Stimulated activated naive CD4-positive, alpha-beta T cell (primary cell): Measurements from ENCODE around the gene CCNL2.
"Not testable (repeated sequence)": the region's sequence is repeated elsewhere in the genome, so short reads cannot be mapped to it uniquely, and the experiment has no call there.

Experiments
- DNase-seq, 6 experiments: peaks; one replicate each; lab custom pipeline; 2025; lab: John Stamatoyannopoulos, UW

The CCNL2 gene

GRCh38 chr1:1419813-1420653 is 20.9 kb upstream of the CCNL2 start:
- DNase-seq: peak in 1 of 6 experiments; percentile 12

GRCh38 chr1:1419363-1419812 is 20.3 kb upstream of the CCNL2 start:
- no peak for DNase-seq

- no peak for DNase-seq
Observed at GRCh38 chr1:1418464-1419362, 19.6 kb upstream of the CCNL2 start.

DNA sequence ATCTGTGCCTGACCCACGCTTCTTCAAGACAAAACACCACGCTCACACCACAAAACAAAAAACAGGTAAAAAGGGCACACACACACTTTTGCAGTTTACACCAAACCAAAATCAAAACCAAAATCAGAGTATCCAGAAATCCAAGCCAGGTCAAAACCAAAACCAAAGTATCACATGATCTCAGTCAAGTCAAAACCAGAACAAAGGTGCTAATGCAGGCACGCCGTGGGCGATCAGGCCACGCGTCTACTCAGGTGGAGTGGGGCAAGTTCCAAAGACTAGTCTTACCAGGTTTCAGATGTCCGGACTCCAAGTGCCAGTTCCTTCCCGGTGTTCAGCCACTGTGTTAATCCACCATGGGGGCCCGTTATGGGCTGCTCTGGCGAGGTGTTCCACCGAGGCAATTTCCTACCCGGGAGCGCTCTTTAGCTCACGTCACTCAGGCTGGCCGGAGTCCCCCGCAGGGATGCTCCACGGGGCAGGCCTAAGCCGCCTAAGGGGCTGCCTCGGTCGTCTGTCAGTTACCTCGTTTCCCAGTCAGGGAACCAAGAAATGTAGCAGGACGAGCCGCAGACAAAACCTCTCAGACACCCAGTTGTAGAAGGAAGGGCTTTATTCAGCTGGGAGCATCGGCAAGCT is 18.8 kb upstream of the CCNL2 start:
- not testable (repeated sequence) for DNase-seq

GRCh38 chr1:1417396-1417795 is 18.3 kb upstream of the CCNL2 start:
- DNase-seq: not testable (repeated sequence)

GRCh38 chr1:1415751-1416150 is 16.6 kb upstream of the CCNL2 start:
- DNase-seq: no peak

DNA sequence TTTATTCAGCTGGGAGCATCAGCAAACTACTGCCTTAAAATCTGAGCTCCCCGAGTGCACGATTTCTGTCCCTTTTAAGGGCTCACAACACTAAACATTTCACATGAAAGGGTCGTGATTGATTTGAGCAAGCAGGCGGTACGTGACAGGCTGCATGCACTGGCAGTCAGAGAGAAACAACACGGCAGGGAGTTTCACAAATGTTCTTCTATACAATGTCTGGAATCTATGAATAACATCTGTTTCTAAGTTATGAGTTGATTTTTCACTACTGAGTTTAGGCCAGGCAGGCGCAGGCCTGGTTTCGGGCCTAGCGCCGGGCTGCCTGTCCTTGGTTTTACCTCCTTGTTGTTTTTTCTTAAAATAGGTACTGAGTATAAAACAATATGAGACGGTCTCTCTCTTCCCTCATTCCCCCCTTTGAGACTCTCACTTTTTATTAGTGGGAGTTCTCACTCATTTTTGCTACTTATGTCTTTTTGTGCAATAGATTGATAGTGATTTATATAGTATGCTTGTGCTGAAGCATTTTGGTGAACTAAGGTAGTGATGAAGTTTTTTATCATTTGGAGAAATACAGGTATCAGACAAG is 13.3 kb upstream of the CCNL2 start:
- not testable (repeated sequence) for DNase-seq

- no peak for DNase-seq
Observed at GRCh38 chr1:1411626-1412025, 12.5 kb upstream of the CCNL2 start.

DNA sequence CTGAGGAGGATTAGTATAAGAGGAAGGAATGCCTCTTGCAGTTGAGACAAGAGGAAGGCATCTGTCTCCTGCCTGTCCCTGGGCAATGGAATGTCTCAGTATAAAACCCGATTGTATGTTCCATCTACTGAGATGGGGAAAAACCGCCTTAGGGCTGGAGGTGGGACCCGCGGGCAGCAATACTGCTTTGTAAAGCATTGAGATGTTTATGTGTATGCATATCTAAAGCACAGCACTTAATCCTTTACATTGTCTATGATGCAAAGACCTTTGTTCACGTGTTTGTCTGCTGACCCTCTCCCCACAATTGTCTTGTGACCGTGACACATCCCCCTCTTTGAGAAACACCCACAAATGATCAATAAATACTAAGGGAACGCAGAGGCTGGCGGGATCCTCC is 11.1 kb upstream of the CCNL2 start:
- not testable (repeated sequence) for DNase-seq

DNA sequence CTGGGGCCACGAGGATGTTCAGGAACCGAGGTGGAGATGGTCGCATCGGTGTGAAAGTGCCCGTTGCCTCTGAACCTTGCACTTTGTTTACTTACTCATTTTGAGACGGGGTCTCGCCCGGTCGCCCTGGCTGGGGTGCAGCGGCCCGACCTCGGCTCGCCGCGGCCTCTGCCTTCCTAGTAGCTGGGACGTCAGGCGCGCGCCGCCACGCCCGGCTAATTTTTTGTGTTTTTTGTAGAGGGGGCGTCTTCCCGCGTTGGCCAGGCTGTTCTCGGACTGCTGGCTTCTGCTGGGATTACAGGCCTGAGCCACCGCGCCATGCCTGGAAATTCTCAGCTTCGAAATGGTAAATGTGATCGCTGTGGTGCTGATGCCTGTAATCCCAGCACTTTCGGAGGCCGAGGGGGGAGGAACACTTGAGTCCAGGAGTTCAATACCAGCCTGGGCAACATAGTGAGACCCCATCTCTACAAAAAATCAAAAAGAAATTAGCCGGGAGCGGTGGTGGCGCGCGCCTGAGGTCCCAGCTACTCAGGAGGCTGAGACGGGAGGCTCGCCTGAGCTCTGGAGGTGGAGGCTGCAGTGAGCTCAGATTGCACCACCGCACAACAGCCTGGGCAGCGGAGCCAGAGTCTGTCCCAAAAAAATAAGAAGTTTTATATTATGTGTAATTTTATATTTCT is 8.6 kb upstream of the CCNL2 start:
- peak in 1 of 6 experiments; percentile 42 for DNase-seq

DNA sequence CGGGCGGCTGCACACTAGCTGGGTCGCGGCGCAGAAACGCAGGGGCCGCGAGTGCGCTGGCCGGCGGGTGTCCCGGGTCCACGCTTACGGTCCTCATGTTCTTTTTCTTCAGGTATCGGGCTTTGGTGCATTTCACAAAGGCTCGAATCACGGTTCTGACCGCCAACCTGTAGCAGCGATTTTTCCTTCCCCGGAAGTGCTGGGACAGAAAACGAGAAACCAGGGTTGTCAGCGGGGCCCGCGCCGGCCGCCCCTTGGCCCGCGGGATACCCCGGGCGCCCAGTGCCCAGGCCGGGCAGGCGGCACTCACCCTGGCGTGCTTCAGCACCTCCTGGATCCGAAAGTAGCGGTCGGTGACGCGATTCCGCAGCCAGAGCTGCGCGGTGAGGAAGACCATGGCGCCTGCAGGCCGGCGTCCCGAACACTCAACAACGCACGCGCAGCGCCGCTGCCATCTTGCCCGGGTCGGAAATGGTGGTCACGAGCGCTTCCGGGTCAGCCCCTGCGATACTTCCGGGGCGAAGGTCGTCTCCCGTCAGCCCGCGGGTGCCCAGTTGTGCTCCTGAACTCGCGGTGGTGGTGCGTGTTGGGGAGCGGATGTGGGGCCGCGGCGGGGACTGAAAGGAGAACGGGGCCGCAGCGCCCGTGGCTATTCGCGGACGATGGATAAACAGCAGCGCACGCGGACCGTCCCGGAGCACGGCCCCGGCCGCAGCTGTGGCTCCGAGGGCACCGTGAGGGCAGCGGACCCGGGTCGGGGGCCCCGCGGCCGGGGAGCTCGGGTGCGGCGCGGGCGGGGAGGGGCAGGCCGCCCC is 7.9 kb upstream of the CCNL2 start, which contains the start of gene MRPL20:
Gene MRPL20, minus strand, starts transcription at position 473 of the 815 bp plus-strand sequence. Its CDS starts 76 bp downstream, at position 397.
- peak; percentile 90 to 94 (median 94) for DNase-seq

DNA sequence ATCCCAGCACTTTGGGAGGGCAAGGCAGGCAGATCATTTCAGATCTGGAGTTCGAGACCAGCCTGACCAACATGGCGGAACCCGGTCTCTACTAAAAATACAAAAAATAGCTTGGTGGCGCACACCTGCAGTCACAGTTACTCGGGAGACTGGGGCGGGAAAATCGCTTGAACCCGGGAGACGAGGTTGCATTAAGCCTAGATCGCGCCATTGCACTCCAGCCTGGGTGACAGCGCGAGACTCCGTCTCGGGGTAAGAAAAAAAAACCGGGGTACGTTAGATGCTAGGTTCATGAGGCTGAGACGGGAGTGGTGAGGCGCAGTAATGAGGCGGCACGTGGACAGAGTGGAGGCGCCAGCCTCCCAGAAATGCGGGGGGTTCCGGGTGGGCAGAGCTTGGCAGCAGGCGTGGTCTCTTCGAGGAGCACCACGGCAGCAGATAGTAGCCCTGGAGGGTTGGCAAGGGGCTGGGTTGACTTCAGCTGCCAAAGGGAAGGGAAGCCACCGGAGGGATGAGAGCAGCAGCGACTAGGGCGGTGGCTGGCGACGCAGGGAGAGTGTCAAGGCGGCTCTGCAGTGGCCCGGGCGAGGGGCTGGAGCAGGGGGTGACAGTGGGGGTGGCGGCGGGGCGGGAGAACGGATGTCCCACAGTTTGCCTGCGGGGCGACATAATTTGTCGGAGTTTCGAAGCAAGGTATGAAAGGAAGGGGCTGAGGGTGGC is 7.1 kb upstream of the CCNL2 start:
- no peak for DNase-seq

GRCh38 chr1:1403653-1404052 is 4.5 kb upstream of the CCNL2 start:
- DNase-seq: no peak

DNA sequence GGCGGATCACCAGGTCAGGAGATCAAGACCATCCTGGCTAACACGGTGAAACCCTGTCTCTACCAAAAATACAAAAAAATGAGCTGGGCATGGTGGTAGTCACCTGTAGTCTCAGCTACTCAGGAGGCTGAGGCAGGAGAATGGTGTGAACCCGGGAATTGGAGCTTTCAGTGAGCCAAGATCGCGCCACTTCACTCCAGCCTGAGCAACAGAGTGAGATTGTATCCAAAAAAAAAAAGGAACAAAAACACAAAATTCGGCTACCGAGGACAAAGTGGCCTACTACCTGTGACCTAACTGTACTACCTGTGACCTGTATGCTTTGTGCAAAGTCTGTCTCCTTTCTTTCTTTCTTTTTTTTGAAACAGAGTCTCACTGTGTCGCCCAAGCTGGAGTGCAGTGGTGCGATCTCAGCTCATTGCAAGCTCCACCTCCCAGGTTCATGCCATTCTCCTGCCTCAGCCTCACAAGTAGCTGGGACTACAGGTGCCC is 3.8 kb upstream of the CCNL2 start:
- not testable (repeated sequence) for DNase-seq

GRCh38 chr1:1402072-1402900 is 3.2 kb upstream of the CCNL2 start:
- peak in 2 of 6 experiments; percentile 13 to 20 for DNase-seq

GRCh38 chr1:1401457-1402010 is 2.4 kb upstream of the CCNL2 start:
- DNase-seq: no peak

GRCh38 chr1:1400576-1401456 is 1.7 kb upstream of the CCNL2 start:
- no peak for DNase-seq
